SKM-1 (cell line): ENCODE results near the gene ZNF76.
"Not testable (repeated sequence)": the region's sequence is repeated elsewhere in the genome, so short reads cannot be mapped to it uniquely, and the experiment has no call there.

Experiments used
- DNase-seq: peaks from one replicate; lab custom pipeline; 2025; ENCODE audit not compliant: unreplicated experiment; lab: John Stamatoyannopoulos, UW

ZNF76 gene

GRCh38 chr6:35298625-35299140 is 39.1 kb downstream of the ZNF76 start:
- DNase-seq = no peak

- peak; percentile 93 for DNase-seq
These were observed 40.1 kb downstream of the ZNF76 start for GRCh38 chr6:35299674-35300073.

- DNase-seq = no peak
These were observed 41.3 kb downstream of the ZNF76 start for GRCh38 chr6:35300848-35301247.

GRCh38 chr6:35302604-35303241 is 43.2 kb downstream of the ZNF76 start:
- peak; percentile 80 for DNase-seq

- no peak for DNase-seq
These were observed 44.8 kb downstream of the ZNF76 start for GRCh38 chr6:35304299-35304698.

- no peak for DNase-seq
These were observed 45.6 kb downstream of the ZNF76 start for GRCh38 chr6:35305117-35305516.

GRCh38 chr6:35307138-35307537 is 47.6 kb downstream of the ZNF76 start:
- DNase-seq = not testable (repeated sequence)

- not testable (repeated sequence) for DNase-seq
These were observed 49.0 kb downstream of the ZNF76 start for GRCh38 chr6:35308543-35308942.

GRCh38 chr6:35309611-35310264 is 50.2 kb downstream of the ZNF76 start:
- no peak for DNase-seq

- no peak for DNase-seq
These were observed 50.8 kb downstream of the ZNF76 start for GRCh38 chr6:35310265-35310831.

- no peak for DNase-seq
These were observed 52.0 kb downstream of the ZNF76 start for GRCh38 chr6:35311390-35312075.

GRCh38 chr6:35312076-35312800 is 52.7 kb downstream of the ZNF76 start:
- no peak for DNase-seq

GRCh38 chr6:35312807-35313206 is 53.3 kb downstream of the ZNF76 start:
- DNase-seq = no peak

- DNase-seq = no peak
These were observed 58.1 kb downstream of the ZNF76 start for GRCh38 chr6:35317483-35318195.

GRCh38 chr6:35318196-35319171 is 58.9 kb downstream of the ZNF76 start:
- DNase-seq = no peak

- DNase-seq = no peak
These were observed 60.0 kb downstream of the ZNF76 start for GRCh38 chr6:35319346-35320030.

GRCh38 chr6:35320031-35320410 is 60.5 kb downstream of the ZNF76 start:
- DNase-seq = no peak

- DNase-seq = no peak
These were observed 61.6 kb downstream of the ZNF76 start for GRCh38 chr6:35321091-35321490.
